ENCODE data around the gene USP3. TPM values are rescaled to one million over a fixed set of nuclear protein-coding genes. Genes with fewer than 3 reads are reported as not detected.
A peak's percentile ranks its signal among the peaks of the same experiment; 100 is the strongest.
"Not testable (repeated sequence)": the region's sequence is repeated elsewhere in the genome, so short reads cannot be mapped to it uniquely, and the experiment has no call there.

USP3 gene
- total RNA-seq, 1 donor = 24.8 TPM

GRCh38 chr15:63475707-63476106 lies 28.7 kb upstream of the USP3 start:
- DNase-seq (ENCODE audit: low read depth in 2 of 3, low spot score in 2 of 3) = no peak

GRCh38 chr15:63476229-63476632 lies 28.2 kb upstream of the USP3 start:
- no peak for DNase-seq (ENCODE audit: low read depth in 2 of 3, low spot score in 2 of 3)

GRCh38 chr15:63478243-63478642 lies 26.1 kb upstream of the USP3 start:
- no peak for DNase-seq (ENCODE audit: low read depth in 2 of 3, low spot score in 2 of 3)

- DNase-seq (ENCODE audit: low read depth in 2 of 3, low spot score in 2 of 3) = no peak
Measured at GRCh38 chr15:63480441-63480821, 24.0 kb upstream of the USP3 start.

GRCh38 chr15:63481105-63481810 lies 23.1 kb upstream of the USP3 start:
- DNase-seq (ENCODE audit: low read depth in 2 of 3, low spot score in 2 of 3) = no peak

- DNase-seq (ENCODE audit: low read depth in 2 of 3, low spot score in 2 of 3) = no peak
Measured at GRCh38 chr15:63482874-63483323, 21.5 kb upstream of the USP3 start.

GRCh38 chr15:63483521-63484371 lies 20.6 kb upstream of the USP3 start:
- no peak for DNase-seq (ENCODE audit: low read depth in 2 of 3, low spot score in 2 of 3)

- DNase-seq (ENCODE audit: low read depth in 2 of 3, low spot score in 2 of 3) = no peak
Measured at GRCh38 chr15:63484433-63485186, 19.8 kb upstream of the USP3 start.

- DNase-seq (ENCODE audit: low read depth in 2 of 3, low spot score in 2 of 3) = peak; percentile 67 to 84 (median 75)
Measured at GRCh38 chr15:63487076-63487757, 17.2 kb upstream of the USP3 start.

GRCh38 chr15:63487758-63488397 lies 16.5 kb upstream of the USP3 start:
- DNase-seq (ENCODE audit: low read depth in 2 of 3, low spot score in 2 of 3) = not testable (repeated sequence)

- DNase-seq (ENCODE audit: low read depth in 2 of 3, low spot score in 2 of 3) = no peak
Measured at GRCh38 chr15:63488398-63488960, 15.9 kb upstream of the USP3 start.

- DNase-seq (ENCODE audit: low read depth in 2 of 3, low spot score in 2 of 3) = no peak
Measured at GRCh38 chr15:63489352-63489751, 15.0 kb upstream of the USP3 start.

- peak in 1 of 3 donors; percentile 44 for DNase-seq (ENCODE audit: low read depth in 2 of 3, low spot score in 2 of 3)
Measured at GRCh38 chr15:63490345-63491034, 13.9 kb upstream of the USP3 start.

GRCh38 chr15:63491116-63491827 lies 13.1 kb upstream of the USP3 start:
- peak in 1 of 3 donors; percentile 73 for DNase-seq (ENCODE audit: low read depth in 2 of 3, low spot score in 2 of 3)

GRCh38 chr15:63491979-63492378 lies 12.4 kb upstream of the USP3 start:
- DNase-seq (ENCODE audit: low read depth in 2 of 3, low spot score in 2 of 3) = no peak

GRCh38 chr15:63492541-63493077 lies 11.8 kb upstream of the USP3 start:
- DNase-seq (ENCODE audit: low read depth in 2 of 3, low spot score in 2 of 3) = no peak

- no peak for DNase-seq (ENCODE audit: low read depth in 2 of 3, low spot score in 2 of 3)
Measured at GRCh38 chr15:63493436-63493835, 11.0 kb upstream of the USP3 start.

GRCh38 chr15:63494408-63494807 lies 10.0 kb upstream of the USP3 start:
- DNase-seq (ENCODE audit: low read depth in 2 of 3, low spot score in 2 of 3) = no peak
